Islet of Langerhans (tissue), 1 donor: ENCODE measurements around the gene MAPK8.

Experiments
- FAIRE-seq: peaks from one replicate; lab custom pipeline; 2011; peaks lifted over from hg19 to GRCh38; lab: Jason Lieb, UNC

MAPK8 gene

DNA sequence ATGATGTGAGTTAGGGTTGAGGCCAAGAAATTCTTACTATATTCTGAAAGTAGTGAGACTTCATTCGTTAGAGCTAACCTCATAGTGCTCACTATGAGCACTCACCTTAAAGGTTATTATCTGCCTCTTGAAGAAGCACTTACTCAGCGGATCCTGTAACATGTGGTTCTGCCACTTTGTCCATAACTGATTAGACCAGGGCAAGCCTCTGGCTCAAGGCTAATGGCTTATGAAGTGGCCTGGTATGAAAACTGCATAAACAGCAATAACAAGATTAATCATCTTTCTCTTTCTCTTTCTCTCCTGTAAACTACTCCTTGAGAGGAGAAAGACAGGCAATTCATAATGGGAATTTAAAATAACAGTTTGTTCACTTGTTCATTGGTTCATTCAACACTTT is 82.8 kb downstream of the MAPK8 start:
- peak; percentile 100 for FAIRE-seq

DNA sequence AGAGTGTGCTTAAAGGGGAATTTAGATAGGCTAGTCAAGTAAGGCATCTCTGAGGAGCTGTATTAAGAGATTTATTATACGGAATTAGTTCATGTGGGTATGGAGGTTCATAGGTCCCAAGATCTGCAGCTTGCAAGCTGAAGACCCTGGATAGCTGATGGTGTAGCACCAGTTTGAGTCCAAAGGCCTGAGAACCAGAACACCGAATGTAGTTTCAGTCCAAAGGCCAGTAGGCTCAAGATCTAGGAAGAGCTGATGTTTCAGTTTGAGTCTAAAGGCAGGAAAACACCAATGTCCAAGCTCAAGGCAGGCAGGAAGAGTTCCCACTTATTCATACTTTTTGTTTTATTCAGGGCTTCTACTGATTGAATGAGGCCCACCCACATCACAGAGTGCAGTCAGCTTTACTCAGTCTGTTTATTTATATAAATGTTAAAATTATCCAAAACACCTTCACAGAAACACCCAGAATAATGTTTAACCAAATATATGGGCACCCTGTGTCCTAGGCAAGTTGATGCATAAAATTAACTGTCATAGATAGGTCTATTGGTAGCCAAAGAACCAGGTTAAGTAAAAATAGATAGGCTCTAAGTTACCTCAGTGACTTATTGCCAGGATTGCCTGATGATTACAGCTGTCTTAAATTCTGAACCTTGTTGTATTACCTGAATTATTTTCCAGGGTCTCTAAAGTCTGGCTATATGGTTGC is 83.5 kb downstream of the MAPK8 start:
- no peak for FAIRE-seq

DNA sequence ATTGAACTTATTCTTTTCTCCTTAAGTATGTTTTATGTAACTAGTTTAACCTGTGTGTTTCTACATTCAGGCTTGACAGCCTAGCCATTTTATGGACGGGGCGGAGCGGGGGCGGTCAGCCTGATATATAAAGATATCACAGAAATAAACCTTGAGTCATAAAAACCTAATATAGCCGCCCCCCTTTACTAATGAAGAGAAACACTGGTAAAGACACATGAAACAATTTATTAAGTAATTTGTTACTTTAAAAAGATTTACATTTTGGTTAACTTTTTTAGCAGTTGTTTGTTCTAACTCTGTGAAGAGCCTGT is 84.0 kb downstream of the MAPK8 start:
- FAIRE-seq, result no peak

DNA sequence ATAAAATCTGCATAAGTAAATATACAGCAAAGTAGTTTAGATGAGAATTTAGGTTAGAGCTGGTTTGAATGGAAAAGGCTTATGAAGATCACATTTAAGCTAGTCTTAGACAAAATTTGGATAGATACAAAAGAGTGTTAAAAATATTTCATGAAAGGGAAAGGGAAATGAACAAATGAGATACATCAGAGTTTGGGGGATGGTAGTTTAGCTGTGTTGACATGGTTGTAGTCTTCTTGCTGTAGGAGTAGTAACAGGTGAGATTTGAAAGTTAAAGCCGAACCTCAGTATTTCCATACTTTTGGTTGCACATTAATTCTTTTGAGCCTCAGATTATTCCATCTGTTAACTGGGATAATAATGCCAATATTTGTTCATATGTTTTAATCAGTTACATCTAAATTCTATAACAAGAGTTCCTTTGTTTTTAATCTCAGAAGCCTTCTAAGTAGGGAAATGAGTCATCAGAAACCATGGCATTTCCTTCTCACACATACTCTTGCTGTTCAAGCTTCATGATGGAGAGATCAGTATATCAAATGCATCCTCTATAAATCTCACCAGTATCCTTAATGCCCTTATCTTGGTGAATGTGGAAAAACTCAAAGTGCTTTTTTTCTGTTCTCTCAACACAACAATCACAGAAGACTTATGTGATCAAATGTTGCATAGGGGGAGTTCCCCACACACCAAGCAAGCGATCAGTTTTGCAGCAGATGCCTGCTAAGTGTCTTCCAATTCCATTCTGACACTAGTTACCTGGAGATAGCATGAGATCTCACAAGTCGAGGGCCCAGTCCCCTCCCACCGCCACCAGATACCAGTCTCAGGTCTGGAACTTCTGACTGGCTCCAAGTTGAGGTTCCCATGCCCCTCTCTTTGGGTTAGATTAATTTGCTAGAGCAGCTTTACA is 84.7 kb downstream of the MAPK8 start:
- FAIRE-seq, result no peak

DNA sequence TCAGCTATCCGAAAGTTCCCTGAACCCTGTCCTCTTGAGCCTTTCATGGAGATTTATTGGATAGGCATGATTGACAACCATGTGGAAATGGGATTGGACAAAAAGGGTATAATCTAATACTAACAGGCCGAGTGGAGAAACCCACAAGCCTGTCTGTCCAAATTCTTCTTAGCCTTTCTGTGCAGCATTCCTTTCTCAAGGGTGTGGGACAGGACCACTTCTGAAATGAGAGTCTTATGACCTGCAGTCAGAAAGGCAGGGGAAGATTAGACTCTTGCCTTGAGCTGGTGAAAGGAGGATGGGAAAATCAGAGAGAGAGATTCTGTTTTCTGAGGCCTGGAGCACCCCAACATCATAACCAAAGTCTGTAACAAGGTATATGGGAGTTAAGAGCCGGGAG is 85.5 kb downstream of the MAPK8 start:
- no peak for FAIRE-seq

DNA sequence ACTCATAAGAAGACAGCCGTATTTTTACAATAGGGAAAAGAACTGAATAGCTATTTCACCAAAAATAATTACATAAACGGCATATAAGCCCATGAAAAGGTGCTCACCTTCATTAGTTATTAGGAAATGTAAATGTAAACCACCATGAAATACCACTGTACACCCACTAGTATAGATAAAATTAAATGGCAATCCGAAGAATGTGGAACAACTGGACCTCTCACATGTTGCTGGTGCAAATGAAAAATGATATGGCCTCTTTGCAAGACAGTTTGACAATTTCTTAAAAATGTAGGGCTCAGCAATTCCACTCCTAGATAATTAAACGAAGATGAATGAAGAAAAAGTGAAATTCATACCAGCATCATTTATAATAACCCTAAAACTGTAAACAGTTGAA is 91.8 kb downstream of the MAPK8 start:
- FAIRE-seq, result no peak

DNA sequence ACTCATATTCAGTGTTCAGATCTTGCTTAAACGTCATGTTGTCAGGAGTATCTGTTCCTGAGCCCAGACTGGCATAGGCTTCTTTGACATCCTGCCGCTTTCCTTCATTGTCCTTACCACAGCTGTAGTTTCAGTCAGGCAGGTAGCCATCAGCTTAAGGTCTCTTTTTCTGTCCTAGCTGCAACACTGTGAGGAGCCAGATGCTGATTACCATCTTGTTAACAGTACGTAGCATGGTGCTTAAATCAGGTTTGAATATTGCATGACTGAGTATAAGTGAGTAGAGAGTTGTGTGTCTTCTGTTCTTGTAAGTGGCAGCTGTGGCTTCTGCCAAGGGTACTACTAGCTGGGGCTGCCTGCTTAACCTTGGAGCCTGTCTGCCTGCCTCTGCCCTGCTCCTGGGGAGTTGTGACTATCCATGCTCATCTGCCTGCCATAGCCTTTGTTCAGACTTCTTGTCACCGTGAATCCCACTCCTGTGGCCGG is 92.6 kb downstream of the MAPK8 start:
- FAIRE-seq, result no peak

DNA sequence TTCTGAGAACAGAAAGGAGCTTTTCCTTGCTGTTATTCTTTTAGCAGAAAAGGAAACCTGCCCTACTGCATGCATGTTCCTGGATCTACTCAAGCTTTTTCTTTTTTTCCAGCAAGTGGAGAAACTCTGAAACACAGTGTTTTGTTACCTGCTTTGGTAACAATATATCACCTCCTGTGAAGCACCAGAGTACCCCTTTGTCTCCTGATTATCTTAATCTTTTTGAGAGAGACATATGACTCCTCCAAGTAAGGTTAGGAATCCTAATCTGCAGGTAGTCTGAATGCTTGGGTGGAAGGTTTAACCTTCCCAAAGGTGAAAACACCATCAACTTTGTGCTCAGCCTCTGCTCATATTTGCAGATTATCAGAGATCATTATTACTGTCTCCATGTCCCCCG is 93.1 kb downstream of the MAPK8 start:
- FAIRE-seq, result no peak

DNA sequence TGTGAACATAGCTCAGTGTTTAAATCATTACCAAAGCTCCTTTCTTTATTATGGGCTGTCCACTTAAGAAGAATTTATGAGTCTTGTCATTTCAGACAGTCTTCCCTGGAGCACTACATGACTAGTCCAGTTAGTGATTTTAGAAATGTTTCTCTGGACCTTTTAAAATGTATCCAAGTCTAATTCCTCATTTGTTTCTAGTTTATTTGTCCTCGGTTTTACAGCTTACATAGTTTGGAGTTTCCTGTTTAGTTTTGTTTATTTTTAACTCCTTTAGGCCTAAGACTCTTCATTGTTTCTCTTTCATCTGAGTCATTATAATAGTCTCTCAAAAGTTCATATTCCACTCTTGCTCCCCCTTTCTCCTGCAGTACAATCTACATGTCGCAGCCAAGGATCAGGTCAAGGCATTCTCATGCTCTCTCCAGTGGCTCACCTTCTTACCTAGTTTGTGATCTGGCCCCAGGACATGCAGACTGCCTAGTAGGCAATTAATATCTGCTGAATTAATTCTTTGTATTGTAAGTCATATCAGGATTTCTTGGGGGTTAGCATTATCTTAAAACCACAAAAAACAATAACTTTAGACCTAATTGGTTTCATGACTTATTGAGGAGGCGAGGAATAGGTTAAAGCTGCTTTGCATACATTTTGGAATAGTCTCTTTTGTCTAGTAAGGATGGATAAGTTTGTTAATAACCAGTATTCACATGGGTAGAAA is 93.8 kb downstream of the MAPK8 start:
- no peak for FAIRE-seq

DNA sequence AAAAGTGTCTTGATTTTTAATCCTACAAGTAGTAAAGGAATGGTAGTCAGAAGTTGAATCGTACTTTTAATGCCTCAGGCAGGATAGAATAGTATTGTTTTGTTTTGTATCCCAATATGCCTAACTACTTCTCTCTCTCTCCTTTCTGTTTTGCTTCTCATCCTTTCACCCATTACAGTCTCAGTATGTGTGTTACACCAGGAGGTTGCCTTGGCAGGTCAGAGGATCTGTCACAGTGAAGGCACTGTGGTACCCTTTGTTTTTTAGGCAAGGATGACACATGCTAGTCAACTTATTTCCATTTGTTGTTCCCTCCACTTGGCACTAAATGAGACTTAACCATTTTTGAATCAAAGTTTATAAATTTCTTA is 94.4 kb downstream of the MAPK8 start:
- peak; percentile 65 for FAIRE-seq

DNA sequence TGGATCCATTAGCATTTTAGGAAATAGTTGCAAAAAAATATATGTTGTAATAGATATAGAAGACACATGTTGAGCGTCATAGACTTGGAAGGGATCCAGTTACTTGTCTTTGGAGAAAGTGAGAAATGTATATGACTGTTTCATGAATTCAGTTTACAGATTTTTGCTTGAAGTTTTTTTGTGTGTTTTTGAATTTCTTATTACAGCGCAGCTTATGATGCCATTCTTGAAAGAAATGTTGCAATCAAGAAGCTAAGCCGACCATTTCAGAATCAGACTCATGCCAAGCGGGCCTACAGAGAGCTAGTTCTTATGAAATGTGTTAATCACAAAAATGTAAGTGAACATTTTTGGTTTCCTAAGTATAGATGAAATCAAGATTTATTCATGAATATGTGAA is 98.2 kb downstream of the MAPK8 start:
- no peak for FAIRE-seq

DNA sequence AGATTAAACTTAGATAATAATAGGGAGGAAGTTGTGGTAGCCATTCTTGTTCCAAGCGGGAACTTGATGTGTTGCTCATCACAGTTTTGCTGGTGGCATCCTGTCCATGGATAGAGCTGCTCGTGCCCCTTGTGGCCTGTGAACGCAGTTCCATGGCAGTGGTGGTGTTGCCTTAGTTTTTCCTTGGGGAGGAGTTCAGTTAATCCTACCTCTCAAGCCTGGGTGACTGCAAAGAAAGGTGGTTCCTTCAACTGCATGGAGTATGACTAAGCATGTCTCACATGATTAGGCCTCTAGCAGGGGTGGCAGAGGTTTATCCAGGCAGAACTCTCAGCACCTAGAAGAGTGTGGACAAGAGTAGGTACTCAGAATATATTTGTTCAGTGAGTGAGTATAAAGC is 99.7 kb downstream of the MAPK8 start:
- no peak for FAIRE-seq

DNA sequence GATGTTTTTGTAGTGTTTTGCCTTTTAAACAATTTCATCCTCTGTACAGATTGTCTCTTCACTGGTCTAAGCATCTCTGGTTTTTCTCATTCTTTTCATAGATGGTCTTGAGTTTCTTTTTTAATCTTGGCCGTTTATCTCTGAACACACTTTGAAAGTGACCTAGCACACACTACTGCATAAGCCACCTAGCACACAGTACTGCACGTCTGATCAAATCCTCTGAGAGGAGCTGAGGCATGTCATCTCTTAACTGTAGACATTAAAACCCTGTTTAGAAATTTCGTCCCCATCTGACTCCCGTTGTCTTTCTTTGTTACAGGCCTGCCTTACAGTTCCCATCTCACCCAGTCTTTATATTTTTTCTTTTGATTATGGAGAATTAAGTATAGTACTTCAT is 100.2 kb downstream of the MAPK8 start:
- no peak for FAIRE-seq

DNA sequence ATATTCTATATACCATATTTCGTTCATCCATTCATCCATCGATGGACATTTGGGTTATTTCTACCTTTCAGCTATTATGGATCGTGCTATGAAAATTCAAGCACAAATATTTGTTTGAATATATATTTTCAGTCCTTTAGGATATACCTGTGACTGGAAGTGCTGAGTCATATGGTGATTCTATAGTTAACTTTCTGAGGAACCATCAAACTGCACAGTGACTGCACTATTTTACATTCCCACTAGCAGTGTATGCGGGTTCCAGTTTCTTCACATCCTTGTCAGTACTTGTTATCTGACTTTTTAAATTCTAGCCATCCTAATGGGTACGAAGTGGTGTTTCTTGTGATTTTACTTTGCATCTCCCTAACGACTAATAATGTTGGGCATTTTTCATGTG is 104.0 kb downstream of the MAPK8 start:
- no peak for FAIRE-seq

DNA sequence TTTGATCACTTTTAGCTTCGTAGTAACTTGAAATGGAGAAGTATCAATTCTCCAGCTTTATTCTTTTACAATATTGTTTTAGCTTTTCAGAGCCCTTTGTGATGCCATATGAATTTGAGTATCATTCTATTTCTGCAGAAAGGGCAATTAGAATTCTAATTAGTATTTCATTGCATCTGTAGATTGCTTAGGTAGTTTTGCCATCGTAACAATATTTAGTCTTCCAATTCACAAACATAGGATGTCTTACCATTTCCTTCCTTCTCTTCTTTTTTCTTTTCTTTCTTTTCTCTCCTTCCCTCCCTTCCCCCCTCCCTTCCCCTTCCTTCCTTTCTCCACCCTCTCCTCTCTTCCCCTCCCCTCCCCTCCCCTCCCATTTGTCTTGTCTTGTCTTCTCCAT is 105.0 kb downstream of the MAPK8 start:
- no peak for FAIRE-seq

DNA sequence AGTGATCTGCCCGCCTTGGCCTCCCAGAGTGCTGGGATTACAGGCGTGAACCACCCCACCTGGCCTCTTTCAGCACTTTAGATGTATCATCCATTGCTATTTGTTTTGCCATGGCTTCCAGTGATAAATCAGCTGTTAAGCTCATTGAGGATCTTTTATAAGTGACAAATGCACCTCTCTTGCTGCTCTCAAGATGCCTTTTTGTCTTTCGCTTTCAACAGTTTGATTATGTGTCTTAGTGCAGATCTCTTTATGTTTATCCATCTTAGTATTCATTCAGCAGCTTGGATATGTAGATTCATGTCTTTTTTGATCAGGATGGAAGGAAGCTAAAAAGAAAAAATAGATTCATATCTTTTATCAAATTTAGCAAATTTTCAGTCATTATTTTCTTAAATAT is 105.6 kb downstream of the MAPK8 start:
- no peak for FAIRE-seq

DNA sequence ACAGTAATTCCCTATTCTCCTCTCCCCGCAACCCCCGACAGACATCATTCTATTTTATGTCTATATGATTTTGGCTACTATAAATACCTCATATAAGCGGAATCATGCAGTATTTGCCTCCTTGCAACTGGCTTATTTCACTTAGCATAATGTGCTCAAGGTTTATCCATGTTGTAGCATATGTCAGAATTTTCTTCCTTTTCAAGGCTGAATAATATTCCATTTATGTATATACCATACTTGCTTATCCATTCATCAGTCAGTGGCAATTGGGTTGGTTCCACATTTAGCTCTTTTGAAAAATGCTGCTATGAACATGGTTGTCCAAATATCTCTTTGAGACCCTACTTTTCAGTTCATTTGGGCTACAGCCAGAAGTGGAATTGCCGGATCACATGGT is 106.5 kb downstream of the MAPK8 start:
- FAIRE-seq, result no peak

DNA sequence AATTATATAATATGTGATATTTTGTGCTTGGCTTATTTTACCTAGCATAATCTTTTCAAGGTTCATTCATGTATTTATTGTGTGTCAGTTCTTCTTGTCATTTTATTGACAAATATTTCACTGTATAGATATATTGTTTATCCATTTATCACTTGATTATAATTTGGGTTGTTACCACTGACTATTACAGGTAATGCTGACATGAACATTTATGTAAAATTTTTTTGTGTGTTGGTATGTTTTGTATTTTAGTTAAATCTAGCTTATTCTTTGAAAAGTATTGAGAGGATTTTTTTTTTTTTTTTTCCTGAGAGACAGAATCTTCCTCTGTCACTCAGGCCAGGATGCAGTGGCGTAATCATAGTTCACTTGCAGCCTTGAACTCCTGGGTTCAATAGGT is 107.7 kb downstream of the MAPK8 start:
- peak; percentile 66 for FAIRE-seq

DNA sequence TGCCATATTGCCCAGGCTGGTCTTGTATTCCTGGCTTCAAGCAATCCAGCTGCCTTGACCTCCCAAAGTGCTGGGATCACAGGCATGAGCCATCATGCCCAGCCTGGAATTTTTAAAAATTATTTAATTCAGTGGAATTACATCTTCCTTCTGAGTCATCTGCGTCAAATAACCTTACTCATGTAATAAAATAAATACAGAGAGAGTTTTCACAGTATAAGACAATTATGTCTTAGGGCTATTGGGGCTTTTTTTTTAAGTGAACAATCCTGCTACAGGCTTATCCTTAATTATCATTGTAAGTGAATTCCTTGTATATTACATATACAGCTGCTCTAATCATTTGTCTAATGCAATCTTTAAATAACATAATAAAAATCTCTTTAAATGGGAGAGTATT is 108.3 kb downstream of the MAPK8 start:
- no peak for FAIRE-seq

DNA sequence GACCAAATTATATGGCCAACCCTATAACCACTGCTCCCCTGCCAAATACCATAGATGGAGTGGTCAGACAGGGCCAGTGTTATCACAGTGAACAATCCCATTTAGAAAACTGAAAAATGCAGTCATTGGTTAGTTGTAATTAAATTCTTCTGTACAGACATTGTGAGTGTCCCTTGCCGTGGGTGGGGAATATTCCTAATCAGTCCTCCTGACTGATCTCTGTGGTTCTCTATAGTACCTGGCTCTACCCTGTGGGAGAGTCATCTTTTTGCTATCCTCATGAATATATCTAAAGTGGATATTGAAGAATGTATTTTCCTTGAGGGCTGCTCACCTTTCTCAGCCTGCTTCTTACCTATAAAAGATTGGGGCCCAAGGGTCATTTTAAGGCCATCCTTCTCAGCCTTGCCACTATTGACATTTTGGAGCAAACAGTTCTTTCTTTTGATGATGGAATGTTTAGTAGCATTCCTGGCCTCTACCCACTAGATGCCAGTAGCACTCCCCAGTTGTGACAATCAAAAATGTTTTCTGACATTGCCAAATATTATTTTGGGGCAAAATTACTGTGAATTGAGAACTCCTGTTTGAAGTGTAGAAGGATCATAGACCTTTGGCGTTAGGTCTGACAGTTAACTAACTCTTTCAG is 110.2 kb downstream of the MAPK8 start:
- no peak for FAIRE-seq

DNA sequence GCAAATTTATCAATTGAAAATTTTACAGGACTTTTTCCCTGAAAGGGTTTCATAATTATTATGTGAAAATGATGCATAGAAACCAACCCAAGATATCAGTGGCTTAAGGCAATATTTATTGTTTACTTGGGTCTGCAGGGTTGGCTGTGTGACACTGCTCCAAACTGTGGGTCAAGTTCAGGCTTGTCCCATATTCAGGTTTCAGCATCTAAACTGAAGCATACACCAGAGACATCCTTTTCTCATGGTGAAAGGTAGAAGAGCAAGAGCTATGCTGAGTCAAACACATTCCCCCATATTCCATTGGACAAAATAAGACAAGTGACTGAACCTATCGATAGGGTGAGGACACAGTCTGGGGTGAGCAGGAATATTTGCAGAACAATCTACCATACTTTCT is 110.9 kb downstream of the MAPK8 start:
- FAIRE-seq, result no peak

DNA sequence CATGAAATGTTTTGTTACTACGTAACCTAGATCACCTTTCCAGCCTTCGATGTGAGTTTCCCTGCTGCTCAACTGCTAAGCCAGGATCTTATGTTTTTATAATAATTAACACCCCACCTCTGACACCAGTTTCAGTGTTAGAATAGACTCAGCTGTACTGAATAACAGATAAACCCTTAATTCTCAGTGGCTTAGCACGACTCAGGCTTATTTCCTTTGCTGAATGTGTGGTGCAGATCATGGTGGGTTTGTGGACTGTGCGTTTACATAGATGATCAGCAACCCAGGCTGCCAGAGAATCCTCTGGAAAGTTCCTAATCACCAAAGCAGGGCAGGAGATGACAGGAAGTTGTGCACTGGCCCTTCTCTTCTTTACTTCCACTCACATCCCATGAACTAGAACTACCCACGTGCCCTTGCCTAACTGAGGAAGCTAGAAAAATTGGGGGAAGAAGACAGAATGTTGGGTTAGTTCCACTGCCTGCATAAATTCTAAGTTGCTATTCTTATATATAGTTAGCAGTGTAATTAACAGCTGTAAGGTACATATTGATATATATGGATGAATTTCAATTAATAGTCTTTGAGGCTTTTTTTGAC is 111.8 kb downstream of the MAPK8 start:
- no peak for FAIRE-seq
